ENCODE measurements around the gene PSME2.

Gene PSME2

GRCh38 chr14:24100982-24101494 is 45.4 kb downstream of the PSME2 start:
- TF ChIP-seq CTCF (conservative IDR thresholded peaks at IDR 0.05) (no peak), ZFX (IDR thresholded peaks at IDR 0.05) (no peak)
- no peak overlapping the region for H3K27ac ChIP-seq

GRCh38 chr14:24100197-24100981 is 46.0 kb downstream of the PSME2 start:
- no peak for TF ChIP-seq ZFX (IDR thresholded peaks at IDR 0.05)
- no peak for TF ChIP-seq CTCF (conservative IDR thresholded peaks at IDR 0.05)
- no peak overlapping the region for H3K27ac ChIP-seq

DNA sequence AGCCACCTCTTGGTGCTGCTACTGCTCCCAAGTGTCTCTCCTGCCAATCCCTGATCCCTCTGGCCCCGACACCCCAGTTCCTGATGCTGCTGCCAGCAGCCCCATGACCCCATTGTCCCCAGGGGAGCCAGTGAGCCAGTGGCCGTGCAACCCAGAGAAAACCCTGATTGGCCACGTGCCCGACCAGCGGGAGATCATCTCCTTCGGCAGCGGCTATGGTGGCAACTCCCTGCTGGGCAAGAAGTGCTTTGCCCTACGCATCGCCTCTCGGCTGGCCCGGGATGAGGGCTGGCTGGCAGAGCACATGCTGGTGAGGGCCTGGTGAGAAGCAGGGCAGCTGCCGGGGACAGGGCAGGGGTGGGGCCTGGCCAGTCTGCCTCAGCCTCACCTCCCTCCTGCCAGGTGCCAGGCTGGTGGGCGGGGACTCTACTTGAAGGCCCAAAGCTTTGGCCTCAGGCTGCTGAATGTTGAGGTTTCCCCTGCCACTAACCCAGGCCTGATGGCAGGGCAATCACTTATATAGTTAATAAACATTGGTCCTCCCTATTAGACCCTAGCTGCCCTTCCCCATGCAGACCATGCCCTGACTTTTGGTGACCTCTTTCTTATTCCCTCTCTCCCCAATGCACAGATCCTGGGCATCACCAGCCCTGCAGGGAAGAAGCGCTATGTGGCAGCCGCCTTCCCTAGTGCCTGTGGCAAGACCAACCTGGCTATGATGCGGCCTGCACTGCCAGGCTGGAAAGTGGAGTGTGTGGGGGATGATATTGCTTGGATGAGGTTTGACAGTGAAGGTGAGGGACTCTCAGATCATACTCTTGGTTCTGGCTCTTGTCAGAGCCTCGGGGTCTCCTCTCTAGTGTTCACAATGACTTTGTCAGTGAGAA is 47.2 kb downstream of the PSME2 start:
- H3K27ac ChIP-seq: no peak overlapping the region

GRCh38 chr14:24098229-24098926 is 48.0 kb downstream of the PSME2 start:
- H3K27ac ChIP-seq: no peak overlapping the region
- TF ChIP-seq ZFX (IDR thresholded peaks at IDR 0.05) (no peak), CTCF (conservative IDR thresholded peaks at IDR 0.05) (no peak)

More for the DNA sequence above, 47.2 kb downstream of the PSME2 start:
- TF ChIP-seq ZFX (IDR thresholded peaks at IDR 0.05): no peak
- TF ChIP-seq CTCF (conservative IDR thresholded peaks at IDR 0.05): no peak

DNA sequence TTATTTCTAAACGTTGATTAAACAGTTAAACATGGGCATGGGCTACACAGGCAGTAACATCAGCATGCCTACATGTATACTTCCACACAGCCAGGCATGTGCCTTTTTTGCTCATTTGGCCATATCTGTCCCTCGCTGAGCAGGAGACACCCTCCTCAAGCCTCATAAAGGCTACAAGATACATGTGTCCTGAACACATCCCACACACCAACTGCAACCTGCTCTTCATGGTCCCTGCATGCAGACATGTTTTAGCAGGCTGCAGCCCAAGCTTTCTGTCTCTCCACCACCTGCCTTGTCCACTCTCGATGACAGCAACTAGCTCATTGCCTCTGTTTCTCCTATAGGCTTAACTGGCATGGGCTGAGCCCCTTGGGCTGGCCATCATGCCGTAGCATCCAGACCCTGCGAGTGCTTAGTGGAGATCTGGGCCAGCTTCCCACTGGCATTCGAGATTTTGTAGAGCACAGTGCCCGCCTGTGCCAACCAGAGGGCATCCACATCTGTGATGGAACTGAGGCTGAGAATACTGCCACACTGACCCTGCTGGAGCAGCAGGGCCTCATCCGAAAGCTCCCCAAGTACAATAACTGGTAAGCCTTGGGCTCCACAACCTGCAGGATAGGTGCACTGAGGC is 49.7 kb downstream of the PSME2 start:
- H3K27ac ChIP-seq: no peak overlapping the region
- TF ChIP-seq CTCF (conservative IDR thresholded peaks at IDR 0.05) (no peak), ZFX (IDR thresholded peaks at IDR 0.05) (no peak)

DNA sequence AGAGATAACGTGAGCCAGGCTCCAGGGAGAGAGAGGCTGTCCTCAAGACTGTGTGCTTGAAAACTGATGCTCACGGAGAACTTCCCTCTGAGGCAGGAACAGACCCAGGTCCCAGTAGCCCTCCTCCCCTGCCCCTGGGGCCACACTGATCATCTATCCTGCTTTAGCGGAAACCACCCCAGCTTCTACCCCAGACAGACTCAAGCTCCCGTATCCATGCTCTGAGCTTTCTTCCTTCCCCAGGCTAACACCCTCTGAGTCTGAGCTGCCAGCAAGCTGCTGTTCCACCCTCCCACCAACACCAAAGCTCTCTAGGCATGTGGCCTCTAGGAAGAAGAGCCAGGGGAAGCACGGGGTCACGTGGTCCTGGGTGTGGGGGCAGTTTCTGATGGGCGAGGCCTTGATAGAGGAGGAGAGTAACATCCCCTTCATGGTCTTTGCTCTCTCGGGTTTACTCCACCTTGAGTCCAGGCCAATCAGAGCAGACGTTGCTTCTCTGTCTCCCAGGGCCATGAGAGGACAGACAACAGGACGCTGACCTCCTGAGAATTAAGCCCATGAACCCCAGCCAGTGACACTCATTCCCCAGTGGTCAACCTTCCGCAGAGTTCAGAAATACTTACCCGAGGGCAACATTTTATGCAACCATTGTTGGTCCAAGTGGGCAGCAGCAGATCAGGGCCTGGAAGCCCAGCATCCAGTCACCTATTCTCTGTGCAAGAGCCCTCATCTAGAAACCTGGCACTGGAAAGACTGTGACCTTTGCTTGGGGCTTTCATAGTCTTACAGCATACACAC is 50.9 kb downstream of the PSME2 start:
- TF ChIP-seq CTCF (conservative IDR thresholded peaks at IDR 0.05) (no peak), ZFX (IDR thresholded peaks at IDR 0.05) (no peak)
- H3K27ac ChIP-seq: peak overlapping the region; percentile 98
